ENCODE measurements around the gene PEX19.

Gene PEX19

DNA sequence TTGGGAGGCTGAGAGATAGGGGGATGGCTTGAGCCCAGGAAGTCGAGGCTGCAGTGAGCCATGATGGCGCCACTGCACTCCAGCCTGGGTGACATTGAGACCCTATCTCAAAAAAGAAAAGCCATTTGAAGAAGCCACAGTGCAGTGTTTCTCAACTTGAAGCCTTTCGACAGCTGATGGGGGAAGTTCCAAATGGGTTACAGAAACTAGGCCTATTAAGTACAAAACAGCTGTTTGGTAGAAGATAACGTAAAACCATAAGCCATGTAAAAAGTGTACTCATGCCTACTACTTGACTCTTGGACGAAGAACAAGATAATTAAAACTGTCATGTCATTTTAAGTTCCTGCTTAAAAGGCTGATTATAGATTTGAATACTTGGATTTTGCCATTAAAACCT, 41.5 kb upstream of the PEX19 start:
- Histone ChIP-seq H3K4me1 (ENCODE audit: low read length) (no peaks in the 10 kb centered on the region), H3K9ac (ENCODE audit: low read length) (no peak overlapping the region), H3K36me3 (replicated peaks; ENCODE audit: low read depth, low read length) (peaks cover 74% of the 10 kb centered on the region), H3K27ac (ENCODE audit: low read length) (no peak overlapping the region), H3K9me3 (ENCODE audit: insufficient read depth, low read length) (no peaks in the 10 kb centered on the region), H3K27me3 (ENCODE audit: low read depth, low read length) (no peaks in the 10 kb centered on the region), H3K79me2 (ENCODE audit: low read length) (peaks cover 13% of the 10 kb centered on the region), H3K4me2 (ENCODE audit: low read length) (no peak overlapping the region), H3K4me3 (ENCODE audit: low read length) (no peak overlapping the region), H2AFZ (ENCODE audit: low read depth, low read length) (no peak overlapping the region), H4K20me1 (ENCODE audit: insufficient read depth, low read length) (peaks cover 18% of the 10 kb centered on the region; the same call in 1 of the 2 replicates)
- TF ChIP-seq CTCF (IDR thresholded peaks at IDR 0.05; ENCODE audit: low read depth, low read length): no peak
- no peak for TF ChIP-seq EZH2phosphoT487 (IDR thresholded peaks at IDR 0.05; ENCODE audit: low read depth)

GRCh38 chr1:160325252-160325651, 40.3 kb upstream of the PEX19 start:
- Histone ChIP-seq H3K4me2 (ENCODE audit: low read length) (no peak overlapping the region), H3K27ac (ENCODE audit: low read length) (no peak overlapping the region), H3K9me3 (ENCODE audit: insufficient read depth, low read length) (no peaks in the 10 kb centered on the region), H3K4me3 (ENCODE audit: low read length) (no peak overlapping the region), H2AFZ (ENCODE audit: low read depth, low read length) (no peak overlapping the region), H4K20me1 (ENCODE audit: insufficient read depth, low read length) (peaks cover 26% of the 10 kb centered on the region; the same call in 1 of the 2 replicates), H3K4me1 (ENCODE audit: low read length) (no peaks in the 10 kb centered on the region), H3K9ac (ENCODE audit: low read length) (no peak overlapping the region), H3K36me3 (replicated peaks; ENCODE audit: low read depth, low read length) (peaks cover 72% of the 10 kb centered on the region), H3K79me2 (ENCODE audit: low read length) (peaks cover 25% of the 10 kb centered on the region), H3K27me3 (ENCODE audit: low read depth, low read length) (no peaks in the 10 kb centered on the region)
- TF ChIP-seq CTCF (IDR thresholded peaks at IDR 0.05; ENCODE audit: low read depth, low read length) (no peak), EZH2phosphoT487 (IDR thresholded peaks at IDR 0.05; ENCODE audit: low read depth) (no peak)

DNA sequence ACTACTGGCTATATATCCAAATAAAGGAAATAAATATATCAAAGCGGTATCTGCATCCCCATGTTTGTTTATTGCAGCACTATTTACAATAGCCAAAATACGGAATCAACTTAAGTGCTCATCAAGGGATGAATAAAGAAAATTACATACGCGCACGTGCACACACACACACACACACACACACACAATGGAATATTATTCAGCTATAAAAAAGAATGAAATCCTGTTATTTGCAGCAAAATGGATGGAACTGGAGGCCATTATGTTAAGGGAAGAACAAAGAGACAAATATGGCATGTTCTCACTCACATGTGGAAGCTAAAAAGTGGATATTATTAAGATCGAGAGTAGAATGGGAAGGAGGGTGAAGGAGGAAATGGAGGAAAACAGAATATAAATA, 37.9 kb upstream of the PEX19 start:
- no peak overlapping the region for H3K27ac ChIP-seq (ENCODE audit: low read length)
- H3K9me3 ChIP-seq (ENCODE audit: insufficient read depth, low read length): no peaks in the 10 kb centered on the region
- H3K79me2 ChIP-seq (ENCODE audit: low read length): peaks cover 33% of the 10 kb centered on the region
- no peak overlapping the region for H3K9ac ChIP-seq (ENCODE audit: low read length)
- no peak overlapping the region for H3K4me3 ChIP-seq (ENCODE audit: low read length)
- H3K4me2 ChIP-seq (ENCODE audit: low read length): no peak overlapping the region
- H2AFZ ChIP-seq (ENCODE audit: low read depth, low read length): no peak overlapping the region
- peaks cover 23% of the 10 kb centered on the region; the same call in 1 of the 2 replicates for H4K20me1 ChIP-seq (ENCODE audit: insufficient read depth, low read length)
- H3K4me1 ChIP-seq (ENCODE audit: low read length): no peaks in the 10 kb centered on the region
- no peaks in the 10 kb centered on the region for H3K27me3 ChIP-seq (ENCODE audit: low read depth, low read length)
- H3K36me3 ChIP-seq (replicated peaks; ENCODE audit: low read depth, low read length): peaks cover 71% of the 10 kb centered on the region
- TF ChIP-seq EZH2phosphoT487 (IDR thresholded peaks at IDR 0.05; ENCODE audit: low read depth) (no peak), CTCF (IDR thresholded peaks at IDR 0.05; ENCODE audit: low read depth, low read length) (no peak)

DNA sequence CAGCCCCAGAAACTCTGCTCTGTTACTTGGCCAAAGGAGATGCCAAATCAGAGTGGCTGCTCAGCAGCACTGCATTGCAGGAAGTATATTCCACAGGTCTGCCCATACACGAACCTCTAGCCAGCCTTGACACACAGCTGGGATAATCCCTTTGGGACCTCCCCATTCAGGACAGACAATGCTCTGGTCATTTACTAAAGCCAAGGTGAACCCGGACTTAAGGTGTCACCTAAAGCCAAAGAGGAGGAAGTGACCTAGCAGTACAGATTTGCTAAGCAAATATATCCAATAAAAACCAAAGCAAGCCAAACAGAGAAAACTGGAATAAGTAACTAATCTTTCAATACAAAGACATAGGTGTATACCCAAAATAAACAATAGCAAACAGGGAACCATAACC, 30.4 kb upstream of the PEX19 start:
- Histone ChIP-seq H3K4me1 (ENCODE audit: low read length) (no peaks in the 10 kb centered on the region), H2AFZ (ENCODE audit: low read depth, low read length) (no peak overlapping the region), H3K36me3 (replicated peaks; ENCODE audit: low read depth, low read length) (peaks cover 79% of the 10 kb centered on the region), H3K79me2 (ENCODE audit: low read length) (peaks cover 29% of the 10 kb centered on the region), H3K27ac (ENCODE audit: low read length) (no peak overlapping the region), H3K4me2 (ENCODE audit: low read length) (no peak overlapping the region), H4K20me1 (ENCODE audit: insufficient read depth, low read length) (peaks cover 16% of the 10 kb centered on the region; the same call in 1 of the 2 replicates), H3K9me3 (ENCODE audit: insufficient read depth, low read length) (no peaks in the 10 kb centered on the region), H3K9ac (ENCODE audit: low read length) (no peak overlapping the region), H3K27me3 (ENCODE audit: low read depth, low read length) (no peaks in the 10 kb centered on the region), H3K4me3 (ENCODE audit: low read length) (no peak overlapping the region)
- no peak for TF ChIP-seq CTCF (IDR thresholded peaks at IDR 0.05; ENCODE audit: low read depth, low read length)
- TF ChIP-seq EZH2phosphoT487 (IDR thresholded peaks at IDR 0.05; ENCODE audit: low read depth): no peak

Measured in OCI-LY3 (cell line).